HG02885 (cell line): ENCODE measurements around the gene PSPN.
"Not testable (repeated sequence)": the region's sequence is repeated elsewhere in the genome, so short reads cannot be mapped to it uniquely, and the experiment has no call there.

ENCODE experiments used
- ATAC-seq: cut with Tn5 transposase; IDR thresholded peaks from one replicate; pipeline ENCODE4 v1.9.1; 2021; ENCODE audit warnings: mild to moderate bottlenecking; ENCODE audit not compliant: unreplicated experiment, poor library complexity

Gene PSPN

DNA sequence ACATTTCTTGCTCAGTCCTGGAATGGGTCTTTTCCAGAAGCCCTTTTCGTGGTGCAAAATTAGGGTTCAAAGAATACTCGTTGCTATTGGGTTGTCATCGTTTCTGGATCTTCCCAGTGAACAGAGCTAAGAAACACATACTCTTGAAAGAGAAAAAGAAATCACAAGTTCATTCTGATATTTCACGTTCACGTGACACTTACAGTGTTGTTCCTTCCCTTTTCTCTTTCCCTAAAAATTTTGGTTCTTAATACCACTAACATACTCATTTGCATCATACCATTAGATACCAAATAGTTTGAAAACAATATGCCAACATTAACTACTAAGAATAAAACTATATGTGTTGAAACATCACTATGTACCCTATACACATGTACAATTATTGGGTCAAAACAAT is 30.7 kb upstream of the PSPN start:
- no peak for ATAC-seq

- ATAC-seq, result no peak
Measured at GRCh38 chr19:6402837-6403608, 27.3 kb upstream of the PSPN start.

DNA sequence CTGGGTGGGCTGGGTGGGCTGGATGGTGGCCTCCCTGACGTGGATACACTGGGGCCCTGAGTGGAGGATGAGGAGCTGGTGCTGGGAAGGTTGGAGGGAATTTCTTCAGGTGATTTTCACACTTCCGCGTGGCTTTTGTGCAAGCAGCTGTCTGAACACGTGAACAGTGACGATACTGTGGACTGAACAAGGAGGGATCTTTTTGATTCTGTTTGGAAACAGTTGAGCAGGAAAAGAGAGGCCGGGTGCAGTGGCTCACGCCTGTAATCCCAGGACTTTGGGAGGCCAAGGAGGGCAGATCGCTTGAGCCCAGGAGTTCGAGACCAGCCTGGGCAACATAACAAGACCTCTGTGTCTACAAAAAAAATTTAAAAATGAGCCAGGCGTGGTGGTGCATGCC is 26.3 kb upstream of the PSPN start:
- ATAC-seq, result no peak

DNA sequence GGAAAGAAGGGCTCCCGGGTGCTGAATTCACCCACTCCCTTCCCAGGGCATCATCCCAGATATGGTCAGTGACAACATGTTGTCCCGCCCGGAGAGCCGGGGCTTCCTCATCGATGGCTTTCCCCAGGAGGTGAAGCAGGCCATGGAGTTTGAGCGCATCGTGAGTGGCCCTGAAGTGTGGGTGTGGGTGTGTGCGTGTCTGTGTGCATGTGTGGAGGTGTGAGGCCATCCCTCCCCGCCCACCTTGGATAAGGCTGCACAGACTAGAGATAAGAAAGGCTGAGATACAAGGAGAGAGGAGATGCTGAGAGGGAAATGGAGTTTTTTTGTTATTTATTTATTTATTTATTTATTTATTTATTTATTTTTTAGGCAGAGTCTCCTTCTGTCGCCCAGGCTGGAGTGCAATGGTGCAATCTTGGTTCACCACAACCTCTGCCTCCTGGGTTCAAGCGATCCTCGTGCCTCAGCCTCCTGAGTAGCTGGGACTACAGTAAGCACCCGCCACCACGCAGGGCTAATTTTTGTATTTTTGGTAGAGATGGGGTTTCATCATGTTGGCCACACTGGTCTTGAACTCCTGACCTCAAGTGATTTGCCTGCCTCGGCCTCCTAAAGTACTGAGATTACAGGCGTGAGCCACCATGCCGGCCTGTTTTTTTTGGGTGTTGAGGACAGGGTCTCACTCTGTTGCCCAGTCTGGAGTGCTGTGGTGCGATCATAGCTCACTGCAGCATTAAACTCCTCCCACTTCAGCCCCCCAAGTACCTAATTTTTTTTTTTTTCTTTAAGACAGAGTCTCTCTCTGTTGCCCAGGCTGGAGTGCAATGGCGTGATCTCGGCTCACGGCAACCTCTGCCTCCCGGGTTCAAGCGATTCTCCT is 24.6 kb upstream of the PSPN start:
- not testable (repeated sequence) for ATAC-seq

GRCh38 chr19:6396305-6396704 is 20.6 kb upstream of the PSPN start:
- no peak for ATAC-seq

DNA sequence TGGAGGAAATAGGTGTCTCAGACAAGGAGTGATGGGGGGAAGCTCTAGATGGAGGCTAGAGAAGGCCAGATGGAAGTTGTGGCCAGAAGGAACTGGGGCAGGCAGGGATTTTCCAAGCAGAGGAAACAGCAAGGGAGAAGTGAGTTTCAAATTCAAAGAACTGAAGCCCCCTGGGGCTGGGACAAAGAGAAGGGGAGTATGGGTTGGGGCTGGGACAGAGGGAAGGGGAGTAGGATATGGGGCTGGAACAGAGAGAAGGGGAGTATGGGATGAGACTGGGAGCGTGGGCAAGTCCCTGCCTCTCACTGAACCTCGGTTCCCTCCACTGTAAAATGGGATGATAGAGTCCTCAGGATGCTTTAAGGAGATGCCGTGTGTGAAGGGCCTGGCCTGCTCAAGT is 19.1 kb upstream of the PSPN start:
- no peak for ATAC-seq

- ATAC-seq, result no peak
Measured at GRCh38 chr19:6393983-6394412, 18.3 kb upstream of the PSPN start.

DNA sequence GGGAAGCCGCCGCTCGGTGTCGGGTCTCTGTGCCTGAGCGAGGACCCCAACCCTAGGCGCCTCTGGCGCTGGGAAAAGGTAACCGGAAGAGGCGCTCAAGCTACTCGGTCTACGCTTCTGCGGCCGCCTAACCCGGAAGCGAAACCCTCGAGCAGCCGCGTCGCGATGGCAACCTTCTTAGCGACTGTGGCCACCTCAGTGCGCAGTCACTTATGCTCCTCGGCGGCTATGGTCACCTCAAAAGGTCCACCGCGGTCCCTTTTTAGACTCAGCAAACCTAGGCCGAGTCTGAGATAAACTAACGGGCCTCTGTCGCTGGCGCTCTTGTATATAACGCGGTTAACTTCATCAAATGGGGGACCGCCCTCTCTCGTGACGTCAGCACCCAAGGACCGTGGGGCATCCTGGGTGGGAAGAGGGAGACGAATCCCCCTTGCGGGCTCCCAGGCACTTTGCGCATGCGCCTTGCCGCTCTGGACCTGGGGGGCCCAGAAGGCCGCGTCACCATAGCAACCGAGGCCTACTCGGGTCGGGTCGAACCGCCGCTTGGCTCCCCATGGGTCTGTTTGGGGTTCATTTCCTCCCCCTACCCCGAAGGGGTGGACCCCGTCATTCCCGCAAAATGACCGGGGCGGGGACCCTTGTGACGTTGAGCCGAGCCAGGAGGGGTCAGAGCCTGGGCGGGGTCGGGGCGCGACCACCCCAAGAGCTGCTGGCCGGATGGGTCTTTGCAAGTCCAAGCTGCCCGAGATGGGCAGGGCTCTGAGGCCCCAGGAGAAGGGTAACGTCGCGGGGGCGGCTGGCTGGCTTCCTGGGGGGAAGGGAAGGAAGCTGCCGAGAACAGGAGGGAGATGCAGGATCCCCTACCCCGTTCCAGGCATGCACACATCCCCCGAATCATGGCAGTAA is 17.6 kb upstream of the PSPN start, which contains the start of gene GTF2F1:
TSS of gene GTF2F1 (minus strand) at position 91 of the 909 bp plus-strand sequence. CDS start 169 bp downstream, outside the sequence.
- ATAC-seq, result peak; percentile 88

GRCh38 chr19:6392221-6393073 is 16.7 kb upstream of the PSPN start:
- no peak for ATAC-seq

- ATAC-seq, result no peak
Measured at GRCh38 chr19:6387372-6387771, 11.6 kb upstream of the PSPN start.

GRCh38 chr19:6384381-6384780 is 8.6 kb upstream of the PSPN start:
- ATAC-seq, result no peak

DNA sequence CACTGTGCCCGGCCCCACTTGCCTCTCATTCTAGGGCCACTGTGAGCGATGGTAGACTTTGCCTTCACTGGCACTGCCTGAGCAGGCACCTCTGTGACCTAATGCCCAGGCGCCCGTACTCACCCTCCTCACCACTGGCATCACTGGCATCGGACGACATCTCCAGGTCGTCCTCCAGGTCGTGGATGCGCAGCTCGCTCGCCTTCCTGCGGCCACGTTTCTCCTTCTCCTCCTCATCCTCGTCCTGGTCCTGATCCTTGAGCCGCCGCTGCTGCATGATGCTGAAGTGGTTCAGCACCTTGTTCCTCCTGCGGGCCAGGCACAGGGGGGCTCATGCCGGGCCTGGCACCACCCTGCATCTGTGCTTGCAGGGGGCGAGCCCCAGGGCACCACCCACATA is 7.5 kb upstream of the PSPN start:
- ATAC-seq, result no peak

DNA sequence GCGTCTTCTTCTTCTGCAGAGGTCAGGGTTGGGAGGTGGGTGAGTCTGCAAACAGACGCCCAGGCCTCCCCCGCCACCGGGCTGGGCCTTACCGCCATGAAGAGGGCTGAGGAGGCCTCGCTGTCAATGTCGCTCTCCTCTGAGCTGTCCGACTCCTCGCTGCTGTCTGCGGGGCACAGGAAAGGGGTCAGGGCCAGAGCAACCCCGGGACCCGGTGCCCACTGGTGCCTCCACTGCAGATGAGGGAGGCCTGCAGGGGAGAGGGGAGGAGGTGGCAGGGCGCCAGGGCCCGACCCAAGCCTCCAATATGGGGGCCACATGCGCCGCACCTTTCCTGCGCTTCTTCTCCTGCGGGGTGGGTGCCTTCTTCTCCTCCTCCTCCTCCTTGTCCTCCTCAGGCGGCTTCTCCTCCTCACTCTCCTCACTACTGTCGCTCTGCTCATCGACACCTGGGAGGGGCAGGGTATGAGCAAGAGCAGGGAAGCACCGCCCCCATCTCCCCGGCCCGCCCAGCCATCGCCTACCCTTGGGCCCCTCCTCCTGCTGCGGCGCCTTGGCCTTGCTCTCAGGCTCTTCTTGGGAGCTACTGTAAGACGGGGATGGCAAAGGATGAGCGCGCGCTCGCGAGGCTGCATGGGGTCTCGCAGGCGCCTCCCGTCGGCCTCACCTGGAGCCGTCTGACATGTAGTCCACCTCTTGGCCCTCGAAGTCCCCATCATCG is 5.5 kb upstream of the PSPN start:
- ATAC-seq, result no peak

DNA sequence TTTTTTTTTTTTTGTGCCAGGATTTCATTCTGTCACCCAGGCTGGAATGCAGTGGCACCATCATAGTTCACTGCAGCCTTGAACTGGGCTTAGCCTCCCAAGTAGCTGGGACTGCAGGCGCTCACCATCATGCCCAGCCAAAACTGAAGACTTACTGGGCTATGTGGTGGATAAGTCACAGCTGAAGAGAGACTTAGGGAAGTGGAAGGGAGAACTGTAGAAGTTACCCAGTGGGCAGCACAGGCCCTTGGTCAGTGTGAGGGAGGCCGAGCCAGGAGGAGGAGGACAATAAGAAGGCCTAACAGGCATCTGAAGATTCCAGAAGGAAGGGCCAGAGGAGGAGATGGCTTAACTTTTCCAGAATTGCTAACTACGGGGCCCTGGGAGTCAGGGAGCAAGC is 4.0 kb upstream of the PSPN start:
- ATAC-seq, result no peak

DNA sequence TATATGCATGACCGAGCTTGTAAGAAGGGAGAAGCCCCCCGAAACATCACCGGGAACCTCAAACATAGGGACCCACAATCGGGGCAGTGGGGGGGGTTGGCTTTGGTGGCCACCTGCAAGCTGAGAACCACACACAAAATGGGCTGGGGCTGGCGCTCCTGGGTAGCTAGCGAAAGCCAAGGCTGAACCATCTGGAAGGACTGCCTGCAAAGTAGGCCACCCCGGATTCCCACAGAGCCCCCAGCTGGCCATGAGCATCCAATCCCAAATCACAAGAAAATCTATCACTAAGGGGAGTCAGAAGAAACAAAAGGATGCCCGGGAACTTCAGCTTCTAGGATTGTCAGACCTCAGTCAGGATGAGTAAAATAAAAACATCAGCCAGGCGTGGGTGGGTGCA is 2.8 kb upstream of the PSPN start:
- ATAC-seq, result no peak

DNA sequence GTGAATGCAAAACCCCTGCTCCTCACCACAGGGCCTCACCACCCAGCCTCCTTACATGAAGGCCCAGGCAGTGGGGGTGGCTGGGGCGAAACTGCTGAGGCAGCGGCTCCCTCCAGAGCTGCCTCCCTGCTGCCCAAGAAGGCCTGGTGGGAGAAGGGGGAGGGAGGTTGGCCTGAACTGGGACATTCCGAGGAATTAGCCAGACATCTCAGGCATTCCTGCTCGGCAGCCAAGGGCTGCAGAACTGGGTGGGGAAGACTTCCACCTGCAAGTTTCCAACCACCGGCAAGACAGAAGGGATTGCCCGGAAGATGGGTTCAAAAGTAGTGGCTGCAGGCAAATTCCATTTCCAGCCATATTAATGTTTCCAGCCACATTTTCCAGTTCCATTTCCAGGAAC is 2.3 kb upstream of the PSPN start:
- ATAC-seq, result no peak

DNA sequence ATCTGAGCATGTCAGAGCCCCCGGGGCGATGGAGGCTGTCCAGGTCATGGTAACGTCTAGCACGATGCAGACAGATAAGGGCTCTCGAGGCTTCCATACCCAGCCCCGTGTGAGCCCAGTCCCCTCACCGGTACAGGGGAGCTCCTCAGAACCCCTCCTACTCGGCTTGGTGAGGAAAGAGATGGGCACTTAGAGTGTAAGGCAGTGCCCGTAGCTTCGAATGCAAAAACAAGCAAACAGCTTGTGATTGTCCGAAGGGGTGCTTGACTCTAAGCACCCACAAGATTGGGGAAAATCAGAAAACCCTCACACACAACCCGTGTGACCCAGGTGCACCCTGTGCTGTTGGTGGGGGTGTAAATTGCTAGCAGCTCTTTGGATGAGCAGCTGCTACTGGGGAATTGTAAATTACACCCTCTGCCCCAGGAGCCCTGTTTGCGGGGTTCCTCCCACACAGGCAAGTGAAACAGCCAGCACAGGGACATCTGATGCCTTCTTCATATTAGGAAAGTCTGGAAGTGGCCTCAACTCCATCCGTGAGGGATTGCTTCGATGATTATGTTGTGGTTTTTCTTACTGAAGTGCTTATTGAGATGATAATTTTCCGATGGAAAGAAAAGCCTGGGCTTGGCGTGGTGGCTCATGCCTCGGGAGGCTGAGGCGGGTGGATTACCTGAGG is 918 bp upstream of the PSPN start:
- no peak for ATAC-seq

- no peak for ATAC-seq
Measured at GRCh38 chr19:6374711-6375410, 872 bp downstream of the PSPN start.
